GM12874 (cell line): ENCODE measurements around the gene ATOH8.

Source experiments
- CTCF ChIP-seq: IDR thresholded peaks from 2 replicates; pipeline ENCODE4 v1.5.1; 2011; ENCODE audit warnings: low read depth, mild to moderate bottlenecking, control low read depth, low read length, moderate library complexity; ENCODE audit not compliant: insufficient read depth

ATOH8 gene

DNA sequence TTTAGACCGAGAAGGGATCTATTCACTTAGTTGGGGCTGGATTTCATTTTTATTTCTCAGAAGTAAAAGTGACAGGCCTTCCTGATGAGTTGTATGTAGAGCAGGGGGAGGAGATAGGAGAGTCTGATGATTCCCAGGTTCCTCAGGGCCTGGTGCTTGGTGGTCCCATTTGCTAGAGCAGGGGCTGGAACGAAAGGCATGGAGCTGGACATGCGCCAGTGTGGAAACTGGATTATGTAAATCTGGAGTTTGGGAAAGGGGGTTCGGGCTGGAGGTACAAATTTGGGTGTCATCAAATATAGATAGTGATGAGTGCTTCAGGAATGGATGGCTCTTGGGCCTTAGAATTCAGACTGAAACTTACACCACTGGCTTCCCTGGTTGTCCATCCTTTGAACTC, 32.1 kb upstream of the ATOH8 start:
- no peak for TF ChIP-seq CTCF

GRCh38 chr2:85722519-85722918, 31.3 kb upstream of the ATOH8 start:
- no peak for TF ChIP-seq CTCF

DNA sequence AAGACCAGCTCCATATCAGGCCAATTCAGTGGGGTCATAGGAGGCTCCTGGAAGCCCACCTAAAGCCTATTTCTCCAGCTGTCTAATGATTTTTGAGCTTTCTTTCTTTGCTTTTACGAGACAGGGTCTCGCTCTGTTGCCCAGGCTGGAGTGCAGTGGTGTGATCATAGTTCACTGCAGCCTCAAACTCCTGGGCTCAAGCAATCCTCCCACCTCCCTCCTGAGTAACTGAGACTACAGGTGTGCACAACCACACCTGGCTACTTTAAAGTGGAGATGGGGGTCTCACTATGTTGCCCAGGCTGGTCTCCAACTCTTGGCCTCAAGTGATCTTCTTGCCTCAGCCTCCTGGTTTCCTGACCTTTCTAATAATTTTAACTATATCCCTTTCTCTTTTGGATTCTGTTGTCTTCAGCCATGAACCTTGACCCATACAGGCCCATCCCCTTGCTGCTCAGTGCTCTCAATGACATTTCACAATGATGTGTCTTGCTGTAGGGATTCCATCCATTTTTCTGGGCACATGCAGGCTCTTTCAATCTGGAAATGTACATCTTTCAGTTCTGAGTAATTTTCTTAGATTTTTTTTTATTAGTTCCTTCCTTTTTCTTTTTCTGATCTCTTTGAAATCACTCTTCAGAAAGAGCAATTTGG, 30.0 kb upstream of the ATOH8 start:
- TF ChIP-seq CTCF: no peak

- no peak for TF ChIP-seq CTCF
These were observed 29.0 kb upstream of the ATOH8 start for GRCh38 chr2:85724731-85725181.

DNA sequence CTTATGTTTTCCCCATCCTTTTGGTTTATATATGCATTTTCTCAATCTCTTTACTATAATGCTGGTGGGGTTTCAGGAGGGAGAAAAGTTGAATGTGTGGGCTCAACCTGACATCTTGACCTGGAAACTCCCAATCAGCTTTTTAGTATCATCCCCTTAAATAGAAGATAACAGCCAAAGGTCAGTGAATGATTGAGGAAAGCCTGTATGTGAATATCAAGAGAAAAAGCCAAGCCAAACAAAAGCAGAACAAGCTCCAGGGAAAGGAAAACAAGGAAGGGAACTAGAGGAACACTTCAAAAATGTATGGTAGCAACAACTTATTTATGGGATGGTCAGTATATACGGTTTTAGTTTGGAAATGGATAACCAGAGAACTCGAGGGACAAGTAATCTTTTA, 28.3 kb upstream of the ATOH8 start:
- TF ChIP-seq CTCF: no peak

DNA sequence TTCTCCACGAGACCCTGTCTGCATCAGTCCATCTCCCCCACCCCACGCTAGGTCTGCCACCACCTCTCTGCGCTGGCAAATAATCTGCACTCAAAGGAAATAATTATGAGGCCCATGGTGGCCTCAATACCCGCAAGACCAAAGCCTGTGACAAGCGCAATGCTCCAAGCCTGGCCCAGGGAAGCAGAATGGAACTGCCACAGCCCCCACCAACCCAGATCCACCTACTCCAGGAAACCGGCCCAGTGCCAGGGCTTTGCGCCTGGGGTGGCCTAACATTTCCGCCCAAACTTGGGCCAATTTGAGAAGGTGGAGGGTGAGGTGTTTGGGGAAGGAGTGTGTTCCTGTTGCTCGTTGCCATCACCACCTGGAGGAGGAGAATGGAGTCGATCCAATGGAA, 26.0 kb upstream of the ATOH8 start:
- TF ChIP-seq CTCF: no peak

- TF ChIP-seq CTCF: no peak
These were observed 25.4 kb upstream of the ATOH8 start for GRCh38 chr2:85728342-85728741.
